ENCODE results near the gene MEIOB.

MEIOB gene

DNA sequence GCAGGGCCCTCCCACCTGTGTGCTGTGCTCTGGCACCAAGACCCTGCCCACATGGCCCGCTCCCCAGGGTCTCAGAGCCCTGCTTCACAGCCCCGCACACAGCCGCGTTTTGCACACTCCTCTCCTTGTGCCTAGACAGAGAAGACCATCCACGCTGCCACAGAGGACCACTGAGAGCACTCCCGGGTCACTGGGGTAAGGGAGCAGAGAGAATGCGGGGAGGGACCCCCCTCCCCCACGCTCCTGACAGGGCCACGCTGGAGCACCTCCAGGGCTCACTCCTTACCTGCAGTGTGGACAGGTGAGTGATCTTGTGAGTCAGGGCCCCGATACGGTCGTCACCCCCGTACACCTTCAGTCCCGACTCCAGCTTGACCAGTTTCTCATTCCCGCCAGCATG lies 52.4 kb downstream of the MEIOB start:
- Histone ChIP-seq H3K9me3 (ENCODE audit: control insufficient read depth, insufficient read depth, low read depth, low read length) (no peaks in the 10 kb centered on the region), H3K36me3 (ENCODE audit: control insufficient read depth in 2 of 2, insufficient read depth in 1 of 2, low read length in 2 of 2) (peaks cover 0 to 67% of the 10 kb centered on the region in 2 experiments; a peak in 2 of 3 replicates), H3K4me3 (ENCODE audit: low read depth, low read length) (no peak overlapping the region), H3K27ac (ENCODE audit: extremely low read depth, low read depth, low read length) (no peak overlapping the region), H3K4me1 (ENCODE audit: control insufficient read depth, insufficient read depth, low read length) (no peaks in the 10 kb centered on the region)
- TF ChIP-seq PRDM6 (tag by site-specific recombination; IDR thresholded peaks at IDR 0.05): no peak
- TF ChIP-seq ZNF571 (tag by site-specific recombination; IDR thresholded peaks at IDR 0.05): no peak
- TF ChIP-seq ZFP3 (tag by site-specific recombination; IDR thresholded peaks at IDR 0.05; ENCODE audit: low read depth): no peak
- no peak for TF ChIP-seq HOXC10 (CRISPR knock-in tag; IDR thresholded peaks at IDR 0.05)
- no peak for TF ChIP-seq ZNF311 (tag by site-specific recombination; IDR thresholded peaks at IDR 0.05; ENCODE audit: borderline replicate concordance)
- no peak for TF ChIP-seq ZNF785 (tag by site-specific recombination; IDR thresholded peaks at IDR 0.05)
- TF ChIP-seq ZNF221 (tag by site-specific recombination; IDR thresholded peaks at IDR 0.05; ENCODE audit: borderline replicate concordance): no peak
- no peak for TF ChIP-seq ZNF433 (tag by site-specific recombination; IDR thresholded peaks at IDR 0.05; ENCODE audit: low read depth)
- no peak for TF ChIP-seq GFI1B (tag by site-specific recombination; IDR thresholded peaks at IDR 0.05)
- no peak for TF ChIP-seq ZFP37 (tag by site-specific recombination; IDR thresholded peaks at IDR 0.05)
- no peak for TF ChIP-seq ZNF248 (tag by site-specific recombination; IDR thresholded peaks at IDR 0.05)
- TF ChIP-seq ZNF514 (tag by site-specific recombination; IDR thresholded peaks at IDR 0.05): no peak
- no peak for TF ChIP-seq WT1 (tag by site-specific recombination; IDR thresholded peaks at IDR 0.05)
- ChIA-PET CTCF (no interaction called here), POLR2A (interaction anchor here (1.6 kb wide), 1 partner anchor 26 kb away, joined by 4 read pairs; the partner anchor contains the start of gene IGFALS)

DNA sequence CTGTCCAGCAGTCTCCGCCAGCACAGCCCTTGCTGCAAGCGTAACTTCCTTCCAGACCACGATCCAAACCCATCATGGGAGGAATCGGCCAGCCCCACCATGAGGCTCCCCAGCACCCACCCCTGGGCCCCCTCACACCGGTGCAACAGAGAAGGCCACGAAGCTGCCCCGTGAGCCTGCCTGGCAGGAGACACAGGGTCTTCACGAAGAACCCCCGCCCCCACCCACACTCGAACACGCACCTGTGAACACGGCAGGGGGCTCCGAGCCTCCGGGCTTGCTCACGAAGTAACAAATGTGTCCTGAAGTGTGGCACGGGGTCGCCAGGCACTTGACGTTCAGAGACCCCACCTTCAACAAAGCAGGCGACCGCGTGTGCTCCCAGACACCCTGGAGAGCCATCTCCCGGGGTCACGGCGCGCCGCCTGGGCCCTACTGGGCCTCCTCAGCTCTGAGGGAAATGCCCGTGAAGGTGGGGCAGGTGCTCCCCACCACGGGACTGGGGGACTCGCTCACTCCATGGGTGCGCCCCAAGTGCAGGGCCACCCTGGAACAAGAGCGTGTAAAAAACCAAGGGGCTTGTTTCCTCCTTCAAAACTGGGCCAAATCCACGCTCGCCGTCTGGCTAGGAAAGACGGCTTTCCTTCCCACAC lies 53.0 kb downstream of the MEIOB start:
- TF ChIP-seq ZNF510 (tag by site-specific recombination; IDR thresholded peaks at IDR 0.05; ENCODE audit: insufficient replicate concordance): no peak
- 0 out of 2 replicates have a peak, but pooled peaks have one; percentile 2 for TF ChIP-seq SCRT1 (tag by site-specific recombination; IDR thresholded peaks at IDR 0.05; ENCODE audit: borderline replicate concordance)
- no peak overlapping the region for H3K4me3 ChIP-seq (ENCODE audit: low read depth, low read length)
- H3K27ac ChIP-seq (ENCODE audit: extremely low read depth, low read depth, low read length): no peak overlapping the region
- H3K4me1 ChIP-seq (ENCODE audit: control insufficient read depth, insufficient read depth, low read length): no peaks in the 10 kb centered on the region
- POLR2A ChIA-PET: no interaction called here
- peaks cover 0 to 67% of the 10 kb centered on the region in 2 experiments; a peak in 2 of 3 replicates for H3K36me3 ChIP-seq (ENCODE audit: control insufficient read depth in 2 of 2, insufficient read depth in 1 of 2, low read length in 2 of 2)
- H3K9me3 ChIP-seq (ENCODE audit: control insufficient read depth, insufficient read depth, low read depth, low read length): no peaks in the 10 kb centered on the region
- CTCF ChIA-PET: no interaction called here

DNA sequence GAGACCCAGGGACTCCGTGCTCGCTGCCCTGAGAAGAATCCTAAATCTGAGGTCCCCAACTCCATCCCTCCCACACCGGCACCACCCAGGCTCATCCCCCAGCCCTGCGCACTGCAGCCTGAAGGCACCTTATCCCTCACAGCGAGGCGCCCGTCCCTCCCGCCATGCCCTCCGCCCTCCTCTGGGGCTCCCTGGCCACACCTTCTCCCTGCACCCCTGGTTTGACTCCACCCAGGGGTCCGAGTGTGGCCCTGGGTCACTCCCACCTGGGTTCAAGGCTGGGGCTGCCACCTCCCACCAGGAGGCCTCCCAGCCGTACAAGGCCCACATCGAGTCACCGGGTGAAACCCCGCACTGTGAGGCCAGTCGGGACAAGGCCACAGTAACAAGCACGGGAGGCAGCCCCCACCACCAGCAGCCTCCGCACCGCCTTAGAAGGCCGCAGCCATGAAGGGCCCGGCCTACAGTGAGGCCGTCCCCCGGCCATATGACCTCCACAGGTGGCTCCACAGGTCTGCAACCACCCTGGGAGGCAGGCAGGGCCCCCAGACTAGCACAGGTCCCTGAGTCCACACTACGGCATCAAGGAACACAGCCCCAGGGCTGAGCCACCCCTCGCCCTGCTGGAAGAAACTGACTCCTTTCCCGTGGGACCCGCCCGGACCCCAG lies 53.6 kb downstream of the MEIOB start:
- no peaks in the 10 kb centered on the region for H3K4me1 ChIP-seq (ENCODE audit: control insufficient read depth, insufficient read depth, low read length)
- no peaks in the 10 kb centered on the region for H3K9me3 ChIP-seq (ENCODE audit: control insufficient read depth, insufficient read depth, low read depth, low read length)
- peaks cover 0 to 73% of the 10 kb centered on the region in 2 experiments; a peak in 2 of 3 replicates for H3K36me3 ChIP-seq (ENCODE audit: control insufficient read depth in 2 of 2, insufficient read depth in 1 of 2, low read length in 2 of 2)
- no peak overlapping the region for H3K27ac ChIP-seq (ENCODE audit: extremely low read depth, low read depth, low read length)
- no peak overlapping the region for H3K4me3 ChIP-seq (ENCODE audit: low read depth, low read length)
- POLR2A ChIA-PET: no interaction called here
- CTCF ChIA-PET: no interaction called here
- TF ChIP-seq ZNF114 (tag by site-specific recombination; IDR thresholded peaks at IDR 0.05) (no peak), SCRT1 (tag by site-specific recombination; IDR thresholded peaks at IDR 0.05; ENCODE audit: borderline replicate concordance) (peak; percentile 80), GLIS2 (tag by site-specific recombination; IDR thresholded peaks at IDR 0.05) (0 out of 2 replicates have a peak, but pooled peaks have one; percentile 24), GFI1B (tag by site-specific recombination; IDR thresholded peaks at IDR 0.05) (no peak), PRDM1 (tag by site-specific recombination; IDR thresholded peaks at IDR 0.05) (no peak), ZNF10 (tag by site-specific recombination; IDR thresholded peaks at IDR 0.05) (no peak), ZNF561 (tag by site-specific recombination; IDR thresholded peaks at IDR 0.05; ENCODE audit: borderline replicate concordance) (no peak), ZBTB21 (tag by site-specific recombination; IDR thresholded peaks at IDR 0.05) (no peak), ZSCAN4 (tag by site-specific recombination; IDR thresholded peaks at IDR 0.05) (no peak), SCRT2 (tag by site-specific recombination; IDR thresholded peaks at IDR 0.05) (peak; percentile 86), ZNF654 (tag by site-specific recombination; IDR thresholded peaks at IDR 0.05; ENCODE audit: low read depth) (no peak)
- TF ChIP-seq, protein P1, sequence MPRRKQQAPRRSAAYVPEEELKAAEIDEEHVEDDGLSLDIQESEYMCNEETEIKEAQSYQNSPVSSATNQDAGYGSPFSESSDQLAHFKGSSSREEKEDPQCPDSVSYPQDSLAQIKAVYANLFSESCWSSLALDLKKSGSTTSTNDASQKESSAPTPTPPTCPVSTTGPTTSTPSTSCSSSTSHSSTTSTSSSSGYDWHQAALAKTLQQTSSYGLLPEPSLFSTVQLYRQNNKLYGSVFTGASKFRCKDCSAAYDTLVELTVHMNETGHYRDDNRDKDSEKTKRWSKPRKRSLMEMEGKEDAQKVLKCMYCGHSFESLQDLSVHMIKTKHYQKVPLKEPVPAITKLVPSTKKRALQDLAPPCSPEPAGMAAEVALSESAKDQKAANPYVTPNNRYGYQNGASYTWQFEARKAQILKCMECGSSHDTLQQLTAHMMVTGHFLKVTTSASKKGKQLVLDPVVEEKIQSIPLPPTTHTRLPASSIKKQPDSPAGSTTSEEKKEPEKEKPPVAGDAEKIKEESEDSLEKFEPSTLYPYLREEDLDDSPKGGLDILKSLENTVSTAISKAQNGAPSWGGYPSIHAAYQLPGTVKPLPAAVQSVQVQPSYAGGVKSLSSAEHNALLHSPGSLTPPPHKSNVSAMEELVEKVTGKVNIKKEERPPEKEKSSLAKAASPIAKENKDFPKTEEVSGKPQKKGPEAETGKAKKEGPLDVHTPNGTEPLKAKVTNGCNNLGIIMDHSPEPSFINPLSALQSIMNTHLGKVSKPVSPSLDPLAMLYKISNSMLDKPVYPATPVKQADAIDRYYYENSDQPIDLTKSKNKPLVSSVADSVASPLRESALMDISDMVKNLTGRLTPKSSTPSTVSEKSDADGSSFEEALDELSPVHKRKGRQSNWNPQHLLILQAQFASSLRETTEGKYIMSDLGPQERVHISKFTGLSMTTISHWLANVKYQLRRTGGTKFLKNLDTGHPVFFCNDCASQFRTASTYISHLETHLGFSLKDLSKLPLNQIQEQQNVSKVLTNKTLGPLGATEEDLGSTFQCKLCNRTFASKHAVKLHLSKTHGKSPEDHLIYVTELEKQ (tag by site-specific recombination; IDR thresholded peaks at IDR 0.05; ENCODE audit: borderline replicate concordance): no peak
